ENCODE data around the gene FAM168A.

GRCh38 chr11:73399636-73400035 is 198.3 kb downstream of the FAM168A start:
- TF ChIP-seq CTCF (IDR thresholded peaks at IDR 0.05) (no peak), ATF1 (CRISPR knock-in tag; IDR thresholded peaks at IDR 0.05) (no peak), USF2 (CRISPR knock-in tag; IDR thresholded peaks at IDR 0.05) (no peak), ZNF232 (CRISPR knock-in tag; IDR thresholded peaks at IDR 0.05) (no peak), NFE2L1 (CRISPR knock-in tag; IDR thresholded peaks at IDR 0.05) (no peak), E2F5 (CRISPR knock-in tag; IDR thresholded peaks at IDR 0.05) (no peak)
